PFSK-1 (cell line): ENCODE data around the gene BCAS1.

Source experiments
- FOXP2 ChIP-seq: optimal IDR thresholded peaks from 2 replicates; pipeline ENCODE3; 2011; ENCODE audit warnings: borderline replicate concordance, control low read depth, inconsistent platforms; ENCODE audit not compliant: insufficient read depth; ENCODE audit errors: extremely low read length, extremely low read depth
- POLR2AphosphoS5 ChIP-seq: IDR thresholded peaks from 2 replicates; pipeline ENCODE4 v1.6.1; 2012; ENCODE audit warnings: low read depth, mild to moderate bottlenecking, control low read depth, low read length, moderate library complexity
- REST ChIP-seq, 2 experiments: IDR thresholded peaks; 2 replicates each; pipeline versions ENCODE4 v1.6.1 to v1.8.0; 2011 to 2012; ENCODE audit warnings: low read depth in 2 of 2, low read length in 2 of 2, control low read depth in 1 of 2, inconsistent platforms in 1 of 2, mild to moderate bottlenecking in 1 of 2, moderate library complexity in 1 of 2; ENCODE audit not compliant: insufficient read depth in 1 of 2
- SIN3A ChIP-seq: IDR thresholded peaks from 2 replicates; pipeline ENCODE4 v1.6.1; 2012; ENCODE audit warnings: mild to moderate bottlenecking, low read length, moderate library complexity, borderline replicate concordance; ENCODE audit not compliant: insufficient read depth
- TAF1 ChIP-seq: IDR thresholded peaks from 2 replicates; pipeline ENCODE4 v1.6.1; 2012; ENCODE audit warnings: low read length, control low read depth, borderline replicate concordance; ENCODE audit not compliant: insufficient read depth

BCAS1 gene

GRCh38 chr20:54065601-54066038 is 4.8 kb downstream of the BCAS1 start:
- TF ChIP-seq REST (IDR thresholded peaks at IDR 0.05; ENCODE audit: insufficient read depth in 1 of 2, low read depth in 2 of 2, low read length in 2 of 2) = no peak
- TF ChIP-seq POLR2AphosphoS5 = no peak
- no peak for TF ChIP-seq SIN3A
- TF ChIP-seq TAF1 = no peak
- TF ChIP-seq FOXP2 = no peak

- TF ChIP-seq SIN3A (no peak), TAF1 (no peak), FOXP2 (no peak), REST (IDR thresholded peaks at IDR 0.05; ENCODE audit: insufficient read depth in 1 of 2, low read depth in 2 of 2, low read length in 2 of 2) (no peak), POLR2AphosphoS5 (no peak)
Measured at GRCh38 chr20:54064939-54065338, 5.5 kb downstream of the BCAS1 start.

- TF ChIP-seq POLR2AphosphoS5 (no peak), SIN3A (no peak), REST (IDR thresholded peaks at IDR 0.05; ENCODE audit: insufficient read depth in 1 of 2, low read depth in 2 of 2, low read length in 2 of 2) (no peak), FOXP2 (no peak), TAF1 (no peak)
Measured at GRCh38 chr20:54063992-54064676, 6.3 kb downstream of the BCAS1 start.

GRCh38 chr20:54063580-54063979 is 6.8 kb downstream of the BCAS1 start:
- no peak for TF ChIP-seq REST (IDR thresholded peaks at IDR 0.05; ENCODE audit: insufficient read depth in 1 of 2, low read depth in 2 of 2, low read length in 2 of 2)
- TF ChIP-seq TAF1 = no peak
- no peak for TF ChIP-seq SIN3A
- TF ChIP-seq POLR2AphosphoS5 = no peak
- TF ChIP-seq FOXP2 = no peak

- no peak for TF ChIP-seq FOXP2
- no peak for TF ChIP-seq POLR2AphosphoS5
- TF ChIP-seq TAF1 = no peak
- no peak for TF ChIP-seq SIN3A
- TF ChIP-seq REST (IDR thresholded peaks at IDR 0.05; ENCODE audit: insufficient read depth in 1 of 2, low read depth in 2 of 2, low read length in 2 of 2) = no peak
Measured at GRCh38 chr20:54062812-54063280, 7.5 kb downstream of the BCAS1 start.
